ENCODE results near the gene TM7SF3. TPM values are rescaled to one million over a fixed set of nuclear protein-coding genes. Genes with fewer than 3 reads are reported as not detected.

Gene TM7SF3
- total RNA-seq, 1 donor from 2014 or later = 75.8 TPM

GRCh38 chr12:27014859-27015729 is 910 bp upstream of the TM7SF3 start:
- no peak for DNase-seq

DNA sequence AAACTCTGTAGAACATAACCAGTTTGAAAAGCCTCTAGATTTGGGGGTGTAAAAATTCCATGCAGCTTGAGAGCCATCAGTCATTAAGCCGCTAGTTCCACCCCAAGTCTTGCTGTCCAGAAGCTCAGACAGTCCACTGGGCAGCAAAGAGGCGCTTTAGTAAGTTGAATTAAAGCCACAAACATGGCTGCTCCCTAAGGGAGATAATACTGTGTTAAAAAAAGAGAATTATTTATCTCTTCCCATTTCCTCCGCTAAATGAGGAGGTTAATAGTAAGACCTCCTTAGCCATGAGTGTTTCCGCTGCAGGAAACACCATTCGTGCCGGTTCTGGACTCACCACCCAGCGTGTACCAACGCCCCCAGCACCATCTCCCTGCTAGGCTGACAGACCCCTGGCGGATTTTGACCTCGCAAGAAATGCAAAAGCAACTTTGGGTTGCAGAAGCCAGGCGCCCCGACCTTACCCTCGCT is 536 bp downstream of the TM7SF3 start:
- no peak for DNase-seq

DNA sequence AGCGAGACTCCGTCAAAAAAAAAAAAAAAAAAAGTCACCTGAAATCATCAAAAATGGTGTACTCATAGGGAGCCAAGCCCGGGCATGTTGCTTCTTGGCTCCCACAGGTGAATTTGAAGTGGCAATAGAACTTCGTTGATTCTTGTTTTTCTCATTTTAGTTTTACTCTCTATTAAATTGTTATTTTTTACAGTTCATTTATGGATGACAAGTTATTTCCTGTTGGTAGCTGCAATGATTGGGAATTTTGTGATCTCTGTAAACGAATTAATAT is 1.3 kb downstream of the TM7SF3 start:
- no peak for DNase-seq

DNA sequence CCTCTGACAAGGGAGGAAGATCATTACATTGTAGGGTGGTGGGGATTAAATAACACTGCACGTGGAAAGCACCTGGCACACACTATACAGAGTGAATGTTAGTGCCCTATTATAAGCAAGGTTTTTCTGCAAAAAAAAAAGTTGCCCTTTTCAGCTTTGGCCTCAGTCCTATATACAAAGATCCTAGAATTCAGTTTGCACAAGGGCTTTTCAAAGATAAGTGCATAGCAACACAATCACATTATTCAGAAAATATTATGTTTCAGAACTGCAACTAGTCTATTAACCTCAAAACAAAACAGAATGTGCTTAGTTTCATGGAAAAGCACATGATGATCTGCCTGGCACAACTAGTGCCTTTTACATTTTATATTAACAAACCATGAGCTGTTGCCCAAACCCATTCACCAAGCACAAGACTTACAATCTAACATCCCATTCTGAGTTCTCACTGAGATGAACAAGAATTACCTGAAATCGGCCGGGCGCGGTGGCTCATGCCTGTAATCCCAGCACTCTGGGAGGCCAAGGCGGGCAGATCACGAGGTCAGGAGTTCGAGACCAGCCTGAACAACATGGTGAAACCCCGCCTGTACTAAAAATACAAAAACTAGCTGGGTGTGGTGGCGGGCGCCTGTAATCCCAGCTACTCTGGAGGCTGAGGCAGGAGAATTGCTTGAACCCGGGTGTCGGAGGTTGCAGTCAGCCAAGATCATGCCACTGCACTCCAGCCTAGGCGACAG is 1.8 kb downstream of the TM7SF3 start:
- DNase-seq = no peak

- DNase-seq = no peak
Measured at GRCh38 chr12:27009881-27010301, 4.3 kb downstream of the TM7SF3 start.

- no peak for DNase-seq
Measured at GRCh38 chr12:27008081-27008480, 6.1 kb downstream of the TM7SF3 start.

DNA sequence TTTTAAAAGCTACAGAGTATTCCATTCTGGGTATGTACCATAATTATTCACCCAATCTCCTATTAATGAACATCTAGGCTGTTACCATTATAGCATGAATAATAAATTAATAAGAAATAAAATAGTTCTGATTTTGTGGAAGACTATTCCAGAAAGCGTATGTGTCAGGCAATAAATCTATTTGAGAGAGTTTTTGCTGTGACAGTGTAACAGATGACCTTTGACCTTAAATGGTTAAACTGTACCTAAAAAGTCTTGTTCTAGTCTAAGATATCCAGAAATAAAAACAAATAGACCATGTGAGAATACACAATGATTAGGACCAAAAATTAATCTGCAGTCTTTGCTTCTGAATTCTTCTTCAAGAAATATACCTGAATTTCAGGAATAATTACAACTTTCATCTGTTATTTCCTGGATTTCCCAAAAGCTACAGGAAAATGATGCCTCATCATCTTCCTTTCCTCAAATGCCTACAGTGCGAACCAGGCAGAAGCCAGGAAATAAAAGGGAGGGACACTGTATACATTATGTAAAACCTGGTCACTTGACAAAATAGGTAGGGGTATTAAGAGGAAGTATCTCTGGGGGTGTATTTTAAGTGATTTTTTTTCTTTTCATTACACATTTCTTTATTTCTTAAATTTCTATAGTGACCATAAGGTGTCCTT is 7.3 kb downstream of the TM7SF3 start:
- no peak for DNase-seq

- no peak for DNase-seq
Measured at GRCh38 chr12:27005495-27005894, 8.7 kb downstream of the TM7SF3 start.

GRCh38 chr12:27003421-27004381 is 10.5 kb downstream of the TM7SF3 start:
- DNase-seq = no peak

DNA sequence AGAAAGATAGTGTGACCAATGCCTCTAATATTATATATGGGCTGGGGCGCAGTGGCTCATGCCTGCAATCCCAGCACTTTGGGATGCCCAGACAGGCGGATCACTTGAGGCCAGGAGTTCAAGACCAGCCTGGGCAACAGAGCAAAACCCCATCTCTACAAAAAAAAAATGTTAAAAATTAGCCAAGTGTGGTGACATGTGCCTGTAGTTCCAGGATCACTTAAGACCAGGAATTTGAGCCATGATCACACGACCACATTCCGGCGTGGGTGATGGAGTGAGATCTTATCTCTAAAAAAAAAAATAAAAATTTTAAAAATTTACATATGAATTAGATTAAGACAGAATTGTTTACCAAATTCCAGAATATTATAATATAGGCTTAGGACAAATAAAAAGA is 12.0 kb downstream of the TM7SF3 start:
- DNase-seq = no peak

DNA sequence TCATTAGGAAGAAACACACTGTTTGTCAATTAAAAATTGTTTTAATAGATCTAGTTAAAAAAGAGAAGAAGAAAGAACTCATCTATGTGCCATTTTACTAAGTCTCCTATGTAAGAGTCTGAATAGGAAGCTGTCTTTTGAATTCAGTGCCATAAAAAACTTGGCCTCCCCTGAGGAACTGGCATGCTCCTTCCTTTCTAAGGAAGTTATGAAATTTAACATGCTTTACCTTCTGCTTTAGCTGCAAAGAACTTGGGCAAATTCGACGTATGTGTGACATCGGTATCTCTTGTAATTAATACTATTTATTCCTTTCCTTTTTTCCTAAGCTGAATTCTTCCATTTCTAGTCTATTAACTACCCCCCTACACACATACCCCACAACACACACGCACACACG is 12.5 kb downstream of the TM7SF3 start:
- DNase-seq = no peak

- DNase-seq = no peak
Measured at GRCh38 chr12:27000961-27001360, 13.2 kb downstream of the TM7SF3 start.

- DNase-seq = no peak
Measured at GRCh38 chr12:26997003-26997402, 17.2 kb downstream of the TM7SF3 start.

DNA sequence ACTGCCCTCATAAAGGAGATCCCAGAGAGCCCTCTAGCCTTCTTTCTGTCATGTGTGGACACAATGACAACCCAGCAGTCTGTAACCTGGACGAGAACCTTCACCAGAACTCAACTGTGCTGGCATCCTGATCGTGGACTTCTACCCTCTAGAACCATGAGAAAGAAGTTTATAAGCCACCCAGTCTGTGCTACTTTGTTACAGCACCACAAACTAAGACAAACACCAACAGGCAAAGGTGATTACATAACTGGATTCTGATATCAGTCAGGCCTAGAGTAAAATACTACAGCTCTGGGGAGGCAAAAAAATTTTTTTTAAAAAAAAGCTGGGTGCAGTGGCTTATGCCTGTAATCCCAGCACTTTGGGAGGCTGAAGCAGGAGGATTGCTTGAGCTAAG is 18.5 kb downstream of the TM7SF3 start:
- DNase-seq = no peak

- DNase-seq = no peak
Measured at GRCh38 chr12:26994109-26994508, 20.1 kb downstream of the TM7SF3 start.

DNA sequence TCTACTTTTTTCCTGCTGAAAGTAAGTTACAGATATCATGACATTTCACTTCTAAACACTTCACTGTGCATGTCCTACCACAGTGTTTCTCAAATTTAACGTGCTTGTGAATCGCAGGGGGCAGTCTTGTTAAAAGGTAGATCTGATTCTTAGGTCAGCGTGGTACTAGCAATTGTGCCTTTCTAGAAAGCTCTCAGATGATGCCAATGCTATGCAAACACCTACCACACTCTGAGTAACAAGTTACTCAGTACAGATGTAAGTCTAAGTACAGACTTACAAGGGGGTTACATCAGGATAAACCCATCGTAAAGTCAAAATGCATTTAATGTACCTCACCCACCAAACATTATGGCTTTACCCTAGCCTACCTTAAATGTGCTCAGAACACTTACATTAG is 22.4 kb downstream of the TM7SF3 start:
- no peak for DNase-seq

DNA sequence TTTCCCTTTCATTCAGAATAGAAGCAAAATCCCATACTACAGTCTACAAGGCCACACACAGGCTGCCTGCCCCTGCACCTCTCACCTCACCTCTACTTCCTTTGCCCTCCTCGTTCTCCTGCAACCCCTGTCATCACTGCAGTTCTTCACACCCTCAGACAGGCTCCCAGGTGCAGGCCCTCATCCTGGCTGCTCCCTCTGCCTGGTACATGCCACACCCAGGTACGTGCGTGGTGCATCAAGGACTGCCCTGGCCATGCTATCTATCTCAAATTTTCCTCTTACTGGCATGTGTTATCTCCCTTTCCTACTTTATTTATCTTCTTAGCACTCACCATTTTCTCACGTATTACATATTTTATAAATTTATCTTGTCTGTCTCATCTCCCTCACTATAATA is 24.3 kb downstream of the TM7SF3 start:
- DNase-seq = no peak

DNA sequence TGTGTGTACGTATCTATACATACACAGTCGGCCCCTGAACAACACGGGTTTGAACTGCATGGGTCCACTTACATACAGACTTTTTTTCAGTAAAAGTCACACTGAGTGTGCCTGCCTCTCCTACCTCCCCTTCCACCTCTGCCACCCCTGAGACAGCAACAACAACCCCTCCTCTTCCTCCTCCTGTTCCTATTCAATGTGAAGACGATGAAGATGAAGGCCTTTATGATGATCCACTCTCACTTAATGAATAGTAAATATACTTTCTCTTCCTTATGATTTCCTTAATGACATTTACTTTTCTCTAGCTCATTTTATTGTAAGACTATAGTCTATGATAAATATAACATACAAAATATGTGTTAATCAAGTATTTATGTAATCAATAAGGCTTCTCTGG is 25.5 kb downstream of the TM7SF3 start:
- no peak for DNase-seq

DNA sequence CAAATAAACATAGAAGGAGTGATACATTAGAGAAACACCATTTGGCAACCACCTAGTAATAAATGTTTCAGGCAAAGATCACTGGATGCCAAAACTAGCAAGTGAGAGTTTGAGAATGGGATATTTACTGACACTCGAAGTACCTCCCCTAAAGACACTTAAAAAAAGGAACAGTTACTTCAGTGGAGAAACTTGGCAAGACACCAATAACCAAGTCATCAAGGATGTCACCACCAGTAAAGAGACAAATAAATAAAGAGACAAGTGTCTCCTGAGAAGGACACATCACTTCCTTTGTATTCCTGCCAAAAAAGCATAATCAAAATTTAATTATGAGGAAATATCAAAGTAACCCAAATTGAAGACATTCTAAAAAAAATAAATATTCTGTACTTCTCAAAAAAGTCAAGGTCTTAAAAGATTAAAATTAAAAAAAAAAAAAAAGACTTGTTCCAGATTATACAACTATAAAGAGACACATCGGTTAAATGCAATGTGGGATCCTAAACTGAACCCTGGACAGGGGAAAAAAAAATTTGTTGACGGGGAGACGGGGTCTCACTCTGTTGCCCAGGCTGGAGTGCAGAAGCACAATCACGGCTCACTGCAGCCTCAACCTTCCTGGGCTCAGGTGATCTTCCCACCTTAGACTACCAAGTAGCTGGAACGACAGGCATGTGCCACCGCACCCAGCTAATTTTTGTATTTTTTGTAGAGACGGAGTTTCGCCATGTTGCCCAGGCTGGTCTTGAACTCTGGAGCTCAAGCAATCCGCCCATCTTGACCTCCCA is 26.4 kb downstream of the TM7SF3 start:
- DNase-seq = no peak

DNA sequence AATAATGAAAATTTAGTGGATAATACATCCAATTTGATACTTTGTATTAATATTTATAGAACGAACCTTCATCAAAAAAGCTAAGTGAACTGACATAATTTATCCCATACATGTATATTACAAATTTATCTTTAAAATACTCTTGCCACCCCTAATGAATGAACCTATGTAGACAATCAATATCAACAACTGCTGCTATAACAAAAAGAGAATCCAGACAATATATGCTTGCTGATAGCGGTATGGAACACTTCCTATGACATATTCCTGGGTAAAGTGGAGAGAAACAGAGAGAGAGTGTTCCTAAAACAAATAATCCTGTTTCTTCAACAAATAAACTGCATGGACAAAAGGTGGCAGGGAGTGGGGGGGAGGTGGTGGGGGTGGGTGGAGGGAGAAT is 31.3 kb downstream of the TM7SF3 start:
- DNase-seq = no peak

DNA sequence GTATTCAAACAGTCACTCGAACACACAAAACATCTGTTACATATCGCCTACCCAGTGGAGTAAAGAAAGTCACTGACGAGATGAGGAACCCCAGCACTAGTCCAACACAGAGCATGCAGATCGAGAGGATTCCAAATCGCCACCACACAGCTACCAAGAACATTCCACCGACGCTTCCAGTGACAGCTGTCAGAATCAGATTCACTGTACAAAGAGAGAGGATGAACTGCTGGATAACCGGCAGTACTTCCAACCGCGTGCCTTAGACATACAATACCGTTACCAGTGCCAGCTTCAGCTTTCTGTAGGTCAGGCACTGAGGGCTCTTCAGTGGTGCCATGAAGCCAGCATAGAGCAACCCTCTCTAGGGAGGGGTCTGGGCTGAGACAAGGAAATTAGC is 34.5 kb downstream of the TM7SF3 start:
- no peak for DNase-seq

Measured in occipital lobe (tissue), 2 donors.